ENCODE data around the gene TMEM217.

The TMEM217 gene

GRCh38 chr6:37177077-37177934 lies 80.6 kb downstream of the TMEM217 start (continued):
- TF ChIP-seq ZNF76 (tag by site-specific recombination; IDR thresholded peaks at IDR 0.05; ENCODE audit: borderline replicate concordance, low read depth) (no peak), TRIM28 (IDR thresholded peaks at IDR 0.05; ENCODE audit: borderline replicate concordance, low read length) (no peak), ZNF221 (tag by site-specific recombination; IDR thresholded peaks at IDR 0.05; ENCODE audit: borderline replicate concordance) (no peak), BCL11B (tag by site-specific recombination; IDR thresholded peaks at IDR 0.05; ENCODE audit: low read depth) (no peak), SCRT2 (tag by site-specific recombination; IDR thresholded peaks at IDR 0.05) (no peak), YY2 (tag by site-specific recombination; IDR thresholded peaks at IDR 0.05) (no peak), OSR2 (tag by site-specific recombination; IDR thresholded peaks at IDR 0.05) (no peak)

GRCh38 chr6:37176268-37177076 lies 81.5 kb downstream of the TMEM217 start:
- Histone ChIP-seq H3K9me3 (ENCODE audit: control insufficient read depth, insufficient read depth, low read depth, low read length) (no peaks in the 10 kb centered on the region), H3K4me3 (ENCODE audit: low read depth, low read length) (no peak overlapping the region), H3K4me1 (ENCODE audit: control insufficient read depth, insufficient read depth, low read length) (no peaks in the 10 kb centered on the region), H3K36me3 (ENCODE audit: control insufficient read depth in 2 of 2, insufficient read depth in 1 of 2, low read length in 2 of 2) (peaks cover 6 to 35% of the 10 kb centered on the region in 2 experiments; a peak in 1 of 3 replicates), H3K27ac (ENCODE audit: extremely low read depth, low read depth, low read length) (no peak overlapping the region)
- TF ChIP-seq SCRT2 (tag by site-specific recombination; IDR thresholded peaks at IDR 0.05) (peak; percentile 80), KLF1 (tag by site-specific recombination; IDR thresholded peaks at IDR 0.05) (no peak)
- ChIA-PET POLR2A (interaction anchor here (0.7 to 2.1 kb wide), 9 partner anchors 24 to 147 kb away, joined by 3 to 7 read pairs (median 4); no protein-coding TSS in a partner anchor), CTCF (interaction anchor here (0.7 to 18.8 kb wide), 8 partner anchors 23 to 411 kb away, joined by 3 to 401 read pairs (median 6); no protein-coding TSS in a partner anchor)

GRCh38 chr6:37175332-37176267 lies 82.3 kb downstream of the TMEM217 start:
- Histone ChIP-seq H3K4me3 (ENCODE audit: low read depth, low read length) (no peak overlapping the region), H3K9me3 (ENCODE audit: control insufficient read depth, insufficient read depth, low read depth, low read length) (no peaks in the 10 kb centered on the region), H3K27ac (ENCODE audit: extremely low read depth, low read depth, low read length) (no peak overlapping the region), H3K36me3 (ENCODE audit: control insufficient read depth in 2 of 2, insufficient read depth in 1 of 2, low read length in 2 of 2) (peaks cover 6 to 40% of the 10 kb centered on the region in 2 experiments; a peak in 1 of 3 replicates), H3K4me1 (ENCODE audit: control insufficient read depth, insufficient read depth, low read length) (no peaks in the 10 kb centered on the region)
- ChIA-PET POLR2A (interaction anchor here (0.7 to 2.1 kb wide), 8 partner anchors 27 to 146 kb away, joined by 3 to 7 read pairs (median 4); no protein-coding TSS in a partner anchor), CTCF (interaction anchor here (0.7 to 18.8 kb wide), 7 partner anchors 29 to 410 kb away, joined by 3 to 401 read pairs (median 6); no protein-coding TSS in a partner anchor)
- TF ChIP-seq ZNF658 (tag by site-specific recombination; IDR thresholded peaks at IDR 0.05) (no peak), KLF9 (tag by site-specific recombination; IDR thresholded peaks at IDR 0.05; ENCODE audit: low read depth) (0 out of 2 replicates have a peak, but pooled peaks have one; percentile 16)

- ChIA-PET POLR2A (interaction anchor here (1.2 to 2.1 kb wide), 3 partner anchors 46 to 154 kb away, joined by 3 to 7 read pairs (median 4); no protein-coding TSS in a partner anchor), CTCF (interaction anchor here (1.0 to 18.8 kb wide), 5 partner anchors 33 to 409 kb away, joined by 3 to 401 read pairs (median 11); no protein-coding TSS in a partner anchor)
- no peaks in the 10 kb centered on the region for H3K4me1 ChIP-seq (ENCODE audit: control insufficient read depth, insufficient read depth, low read length)
- H3K4me3 ChIP-seq (ENCODE audit: low read depth, low read length), result no peak overlapping the region
- peaks cover 6 to 40% of the 10 kb centered on the region in 2 experiments; a peak in 1 of 3 replicates for H3K36me3 ChIP-seq (ENCODE audit: control insufficient read depth in 2 of 2, insufficient read depth in 1 of 2, low read length in 2 of 2)
- H3K27ac ChIP-seq (ENCODE audit: extremely low read depth, low read depth, low read length), result no peak overlapping the region
- H3K9me3 ChIP-seq (ENCODE audit: control insufficient read depth, insufficient read depth, low read depth, low read length), result no peaks in the 10 kb centered on the region
- no peak for TF ChIP-seq ZBTB48 (tag by site-specific recombination; IDR thresholded peaks at IDR 0.05)
- TF ChIP-seq ZNF449 (tag by site-specific recombination; IDR thresholded peaks at IDR 0.05), result no peak
- TF ChIP-seq ZNF558 (tag by site-specific recombination; IDR thresholded peaks at IDR 0.05), result no peak
- no peak for TF ChIP-seq ZEB2 (tag by site-specific recombination; IDR thresholded peaks at IDR 0.05)
- no peak for TF ChIP-seq ZNF571 (tag by site-specific recombination; IDR thresholded peaks at IDR 0.05)
- no peak for TF ChIP-seq CTCF (tag by site-specific recombination; IDR thresholded peaks at IDR 0.05)
- TF ChIP-seq ZNF239 (tag by site-specific recombination; IDR thresholded peaks at IDR 0.05), result no peak
- TF ChIP-seq ZFP37 (tag by site-specific recombination; IDR thresholded peaks at IDR 0.05), result no peak
Measured at GRCh38 chr6:37174515-37175331, 83.2 kb downstream of the TMEM217 start.
